ENCODE results near the gene AKAP6. TPM values are rescaled to one million over a fixed set of nuclear protein-coding genes. Genes with fewer than 3 reads are reported as not detected.

The AKAP6 gene
- total and polyA plus RNA-seq, 10 of the 15 experiments (the other 5 are each of a cell fraction or from before 2014, with no cell fraction given) = 0.35 to 5.9 (median 2.2) TPM

DNA sequence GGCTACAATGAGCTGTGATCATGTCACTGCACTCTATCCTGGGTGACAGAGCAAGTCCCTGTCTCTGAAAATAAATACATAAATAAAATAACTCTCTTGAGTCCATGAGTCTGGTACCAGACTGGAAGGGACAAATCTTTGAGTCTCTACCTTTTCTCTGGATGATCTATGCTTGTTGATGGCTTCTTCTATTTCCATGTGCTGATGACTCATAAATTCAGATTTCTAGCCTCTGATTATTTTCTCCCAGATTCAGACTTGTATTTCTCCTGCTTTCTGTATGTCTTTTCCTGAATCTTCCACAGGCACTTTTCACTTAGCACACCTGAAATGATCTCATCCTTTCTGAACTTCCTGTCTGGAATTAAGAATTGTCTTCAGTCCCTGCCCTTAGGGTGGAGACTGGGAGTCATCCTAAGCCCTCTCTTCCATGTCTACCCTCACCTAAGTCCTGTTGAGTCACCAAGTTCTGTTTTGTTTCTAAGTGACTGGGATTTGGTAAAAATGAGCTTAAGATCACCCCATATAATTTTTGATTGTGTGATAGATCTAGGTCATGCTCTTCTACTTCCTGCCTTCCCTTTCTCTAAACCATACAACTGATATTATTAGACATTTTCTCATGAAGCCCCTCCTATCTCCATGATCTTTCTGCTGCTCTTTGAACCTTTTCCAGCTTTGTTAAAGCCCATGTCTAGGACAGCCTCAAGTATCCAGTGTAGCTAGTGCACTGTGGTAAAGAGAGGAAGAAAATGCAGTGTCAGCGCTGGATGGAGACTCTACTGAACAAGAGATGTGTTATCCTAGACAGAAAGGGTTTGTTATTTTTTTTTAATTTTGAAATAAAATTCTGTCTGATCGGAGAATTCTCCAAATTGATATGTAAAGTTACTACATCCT is 13.1 kb downstream of the AKAP6 start:
- no peak overlapping the region for H3K27ac ChIP-seq (ENCODE audit: control insufficient read depth, insufficient read depth)
- TF ChIP-seq CHD4 (IDR thresholded peaks at IDR 0.05) = no peak
- TF ChIP-seq ZNF24 (IDR thresholded peaks at IDR 0.05) = no peak
- no peak for TF ChIP-seq CREM (IDR thresholded peaks at IDR 0.05; ENCODE audit: low read depth)
- no peak for TF ChIP-seq SIN3A (IDR thresholded peaks at IDR 0.05; ENCODE audit: low read depth, low read length)
- TF ChIP-seq SUPT20H (IDR thresholded peaks at IDR 0.05; ENCODE audit: borderline replicate concordance, control insufficient read depth, low read depth, low read length) = no peak
- TF ChIP-seq BMI1 (IDR thresholded peaks at IDR 0.05; ENCODE audit: borderline replicate concordance) = no peak
- no peak for TF ChIP-seq YY1 (IDR thresholded peaks at IDR 0.05; ENCODE audit: low read depth, low read length)
- TF ChIP-seq, protein P1, sequence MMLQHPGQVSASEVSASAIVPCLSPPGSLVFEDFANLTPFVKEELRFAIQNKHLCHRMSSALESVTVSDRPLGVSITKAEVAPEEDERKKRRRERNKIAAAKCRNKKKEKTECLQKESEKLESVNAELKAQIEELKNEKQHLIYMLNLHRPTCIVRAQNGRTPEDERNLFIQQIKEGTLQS (IDR thresholded peaks at IDR 0.05; ENCODE audit: borderline replicate concordance, extremely low read depth, low read depth, low read length) = no peak
- no peak for TF ChIP-seq CREB1 (IDR thresholded peaks at IDR 0.05; ENCODE audit: low read depth)
- no peak for TF ChIP-seq ZNF217 (IDR thresholded peaks at IDR 0.05)
- TF ChIP-seq RELA (IDR thresholded peaks at IDR 0.05; ENCODE audit: borderline replicate concordance, partially characterized antibody) = no peak
- TF ChIP-seq PRDM15 (CRISPR knock-in tag; IDR thresholded peaks at IDR 0.05) = no peak
- no peak for TF ChIP-seq SMAD5 (IDR thresholded peaks at IDR 0.05; ENCODE audit: low read depth)
- TF ChIP-seq, protein P2, sequence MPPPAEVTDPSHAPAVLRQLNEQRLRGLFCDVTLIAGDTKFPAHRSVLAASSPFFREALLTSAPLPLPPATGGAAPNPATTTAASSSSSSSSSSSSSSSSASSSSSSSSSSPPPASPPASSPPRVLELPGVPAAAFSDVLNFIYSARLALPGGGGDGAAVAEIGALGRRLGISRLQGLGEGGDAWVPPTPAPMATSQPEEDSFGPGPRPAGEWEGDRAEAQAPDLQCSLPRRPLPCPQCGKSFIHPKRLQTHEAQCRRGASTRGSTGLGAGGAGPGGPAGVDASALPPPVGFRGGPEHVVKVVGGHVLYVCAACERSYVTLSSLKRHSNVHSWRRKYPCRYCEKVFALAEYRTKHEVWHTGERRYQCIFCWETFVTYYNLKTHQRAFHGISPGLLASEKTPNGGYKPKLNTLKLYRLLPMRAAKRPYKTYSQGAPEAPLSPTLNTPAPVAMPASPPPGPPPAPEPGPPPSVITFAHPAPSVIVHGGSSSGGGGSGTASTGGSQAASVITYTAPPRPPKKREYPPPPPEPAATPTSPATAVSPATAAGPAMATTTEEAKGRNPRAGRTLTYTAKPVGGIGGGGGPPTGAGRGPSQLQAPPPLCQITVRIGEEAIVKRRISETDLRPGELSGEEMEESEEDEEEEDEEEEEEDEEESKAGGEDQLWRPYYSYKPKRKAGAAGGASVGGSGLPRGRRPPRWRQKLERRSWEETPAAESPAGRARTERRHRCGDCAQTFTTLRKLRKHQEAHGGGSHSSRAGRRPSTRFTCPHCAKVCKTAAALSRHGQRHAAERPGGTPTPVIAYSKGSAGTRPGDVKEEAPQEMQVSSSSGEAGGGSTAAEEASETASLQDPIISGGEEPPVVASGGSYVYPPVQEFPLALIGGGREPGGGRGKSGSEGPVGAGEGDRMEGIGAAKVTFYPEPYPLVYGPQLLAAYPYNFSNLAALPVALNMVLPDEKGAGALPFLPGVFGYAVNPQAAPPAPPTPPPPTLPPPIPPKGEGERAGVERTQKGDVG (CRISPR knock-in tag; IDR thresholded peaks at IDR 0.05) = no peak
- TF ChIP-seq FOXK2 (IDR thresholded peaks at IDR 0.05) = no peak
- no peak for TF ChIP-seq CEBPB (IDR thresholded peaks at IDR 0.05; ENCODE audit: borderline replicate concordance in 1 of 2, low read depth in 2 of 2, low read length in 2 of 2)
- TF ChIP-seq FOS (IDR thresholded peaks at IDR 0.05; ENCODE audit: borderline replicate concordance, extremely low read depth, insufficient read length) = no peak
- no peak overlapping the region for H3K9ac ChIP-seq (ENCODE audit: control insufficient read depth, insufficient read depth, low read length)
- H3K79me2 ChIP-seq (ENCODE audit: control insufficient read depth, insufficient read depth, low read length) = no peaks in the 10 kb centered on the region
- DNase-seq (ENCODE audit: low read depth, low spot score) = no peak
- no peak for FAIRE-seq
- ATAC-seq = no peak
- H2AFZ ChIP-seq (ENCODE audit: control insufficient read depth, low read depth, low read length) = no peak overlapping the region
- 82% methylated on average over 2 of the region's 2 CpGs for WGBS (ENCODE audit: insufficient coverage, insufficient replicate concordance, low lambda C conversion rate, missing lambda C conversion rate)
- ChIA-PET SMC1A (ENCODE audit: uncharacterized antibody, unreplicated experiment) (interaction anchor here (1.3 to 2.9 kb wide), 2 partner anchors 9 to 10 kb away, joined by 5 to 10 read pairs; no protein-coding TSS in a partner anchor), CTCF (no interaction called here), RAD21 (ENCODE audit: unreplicated experiment) (no interaction called here), POLR2A (no interaction called here)
- H3K4me3 ChIP-seq = no peak overlapping the region
- in situ Hi-C loops (cut with MboI) (no loop called here), intact Hi-C loops (cut with micrococcal nuclease; ENCODE audit: unreplicated experiment) (no loop called here)
- no peaks in the 10 kb centered on the region for H3K9me3 ChIP-seq (replicated peaks; ENCODE audit: control insufficient read depth, insufficient read depth, low read length)
- no TSS peak for BruUV-seq (replicated peaks)
- H3K27me3 ChIP-seq (replicated peaks in 1 of 2; ENCODE audit: control insufficient read depth in 2 of 2, insufficient read depth in 2 of 2, low read length in 1 of 2) = no peaks in the 10 kb centered on the region
- H3K4me2 ChIP-seq (ENCODE audit: control insufficient read depth, insufficient read depth) = no peak overlapping the region
- H3K4me1 ChIP-seq (ENCODE audit: control insufficient read depth, insufficient read depth, low read length) = no peaks in the 10 kb centered on the region
- H4K20me1 ChIP-seq (ENCODE audit: control insufficient read depth, insufficient read depth) = no peaks in the 10 kb centered on the region
- H3K36me3 ChIP-seq (ENCODE audit: control insufficient read depth in 2 of 2, insufficient read depth in 2 of 2, low read length in 1 of 2) = no peaks in the 10 kb centered on the region
